Immature natural killer cell (primary cell): ENCODE results near the gene UNC13B. TPM values are rescaled to one million over a fixed set of nuclear protein-coding genes. Genes with fewer than 3 reads are reported as not detected.
"Not testable (repeated sequence)": the region's sequence is repeated elsewhere in the genome, so short reads cannot be mapped to it uniquely, and the experiment has no call there.

ENCODE experiments used
- DNase-seq, 3 donors: peaks; one replicate each; pipeline ENCODE4 v3.0.0; 2022; ENCODE audit warnings: mixed read lengths in 1 of 3
- H3K27ac Mint-ChIP-seq, 6 donors: one replicate each; pipeline ENCODE4 v1.8.0; 2020; ENCODE audit warnings: mixed read lengths in 6 of 6, mild to moderate bottlenecking in 5 of 6, inconsistent platforms in 4 of 6, moderate library complexity in 3 of 6
- H3K27me3 Mint-ChIP-seq, 3 donors: one replicate each; pipeline ENCODE4 v1.8.0; 2020 to 2021; ENCODE audit warnings: low read depth in 3 of 3, mild to moderate bottlenecking in 3 of 3, mixed read lengths in 3 of 3, moderate library complexity in 3 of 3, inconsistent platforms in 1 of 3
- H3K36me3 Mint-ChIP-seq, 3 donors: one replicate each; pipeline ENCODE4 v1.8.0; 2020; ENCODE audit warnings: mixed read lengths in 3 of 3, inconsistent platforms in 2 of 3, mild to moderate bottlenecking in 2 of 3
- H3K4me1 Mint-ChIP-seq, 2 donors: one replicate each; pipeline ENCODE4 v1.8.0; 2020; ENCODE audit warnings: inconsistent platforms in 2 of 2, mild to moderate bottlenecking in 2 of 2, mixed read lengths in 2 of 2, moderate library complexity in 1 of 2
- H3K4me3 Mint-ChIP-seq, 5 donors: one replicate each; pipeline ENCODE4 v1.8.0; 2020; ENCODE audit warnings: mild to moderate bottlenecking in 5 of 5, mixed read lengths in 5 of 5, inconsistent platforms in 3 of 5, moderate library complexity in 3 of 5
- H3K9me3 Mint-ChIP-seq, 6 donors: one replicate each; pipeline ENCODE4 v1.8.0; 2020; ENCODE audit warnings: mild to moderate bottlenecking in 6 of 6, mixed read lengths in 6 of 6, inconsistent platforms in 4 of 6, moderate library complexity in 3 of 6
- polyA plus RNA-seq, 3 donors: library from polyadenylated mRNA; unstranded; fragments of 300-500 nt; fragmentation: Illumina TruSeq; gene quantifications; one replicate each; pipeline ENCODE4 v1.2.3, GENCODE V29; 2021

The UNC13B gene
- polyA plus RNA-seq, 3 donors from 2014 or later, result 0.07 TPM; not detected in 2

- no peak for DNase-seq
- peaks cover 2% of the 10 kb centered on the region in 3 donors for H3K27me3 Mint-ChIP-seq
- no peaks in the 10 kb centered on the region for H3K4me1 Mint-ChIP-seq
- H3K36me3 Mint-ChIP-seq, result peaks cover 3 to 5% (median 3%) of the 10 kb centered on the region in 3 donors
- H3K9me3 Mint-ChIP-seq, result peaks cover 6 to 30% (median 15%) of the 10 kb centered on the region in 6 donors
- H3K4me3 Mint-ChIP-seq, result no peak overlapping the region
- H3K27ac Mint-ChIP-seq, result no peak overlapping the region
These were observed 19.8 kb upstream of the UNC13B start for GRCh38 chr9:35142037-35142436.

- peaks cover 18 to 47% (median 35%) of the 10 kb centered on the region in 6 donors for H3K9me3 Mint-ChIP-seq
- not testable (repeated sequence) for H3K27ac Mint-ChIP-seq
These were observed 13.8 kb upstream of the UNC13B start for GRCh38 chr9:35147941-35148563.

GRCh38 chr9:35152926-35153325 is 8.9 kb upstream of the UNC13B start:
- DNase-seq, result no peak
- H3K4me3 Mint-ChIP-seq, result no peak overlapping the region
- H3K9me3 Mint-ChIP-seq, result peaks cover 13 to 23% (median 20%) of the 10 kb centered on the region in 6 donors
- H3K27me3 Mint-ChIP-seq, result peaks cover 0 to 4% (median 3%) of the 10 kb centered on the region in 3 donors
- no peak overlapping the region for H3K27ac Mint-ChIP-seq
- no peaks in the 10 kb centered on the region for H3K4me1 Mint-ChIP-seq
- peaks cover 9 to 10% (median 9%) of the 10 kb centered on the region in 3 donors for H3K36me3 Mint-ChIP-seq

More at GRCh38 chr9:35147941-35148563, 13.8 kb upstream of the UNC13B start:
- not testable (repeated sequence) for H3K4me1 Mint-ChIP-seq, DNase-seq, H3K4me3 Mint-ChIP-seq, H3K27me3 Mint-ChIP-seq
- peaks cover 9 to 15% (median 13%) of the 10 kb centered on the region in 3 donors for H3K36me3 Mint-ChIP-seq

- H3K27ac Mint-ChIP-seq, result no peak overlapping the region
- H3K36me3 Mint-ChIP-seq, result no peaks in the 10 kb centered on the region
- H3K9me3 Mint-ChIP-seq, result no peaks in the 10 kb centered on the region
- no peak overlapping the region for H3K4me3 Mint-ChIP-seq
- DNase-seq, result no peak
- peaks cover 0 to 4% (median 4%) of the 10 kb centered on the region in 3 donors for H3K27me3 Mint-ChIP-seq
- peaks cover 6 to 7% of the 10 kb centered on the region in 2 donors for H3K4me1 Mint-ChIP-seq
These were observed 5.0 kb upstream of the UNC13B start for GRCh38 chr9:35156781-35157180.

- H3K27ac Mint-ChIP-seq, H3K27me3 Mint-ChIP-seq, DNase-seq, H3K36me3 Mint-ChIP-seq, H3K4me3 Mint-ChIP-seq, H3K9me3 Mint-ChIP-seq: not testable (repeated sequence)
- H3K4me1 Mint-ChIP-seq, result peaks cover 13 to 14% of the 10 kb centered on the region in 2 donors
These were observed 4.0 kb upstream of the UNC13B start for GRCh38 chr9:35157836-35158235.

GRCh38 chr9:35158501-35159280 is 3.1 kb upstream of the UNC13B start:
- DNase-seq, result no peak
- H3K27ac Mint-ChIP-seq, result peak overlapping the region in 1 of 6 donors; percentile 6
- peaks cover 4 to 13% (median 10%) of the 10 kb centered on the region in 3 donors for H3K27me3 Mint-ChIP-seq
- H3K9me3 Mint-ChIP-seq, result no peaks in the 10 kb centered on the region
- no peaks in the 10 kb centered on the region for H3K36me3 Mint-ChIP-seq
- H3K4me3 Mint-ChIP-seq, result peak overlapping the region in 1 of 5 donors; percentile 30
- H3K4me1 Mint-ChIP-seq, result peaks cover 16 to 19% of the 10 kb centered on the region in 2 donors

GRCh38 chr9:35162605-35163315 is 951 bp downstream of the UNC13B start:
- no peaks in the 10 kb centered on the region for H3K9me3 Mint-ChIP-seq
- H3K4me3 Mint-ChIP-seq, result peak overlapping the region; percentile 89 to 97 (median 94)
- DNase-seq, result peak in 1 of 3 donors; percentile 19
- peaks cover 0 to 5% (median 0%) of the 10 kb centered on the region in 3 donors for H3K36me3 Mint-ChIP-seq
- H3K4me1 Mint-ChIP-seq, result peaks cover 16 to 19% of the 10 kb centered on the region in 2 donors
- peak overlapping the region in 5 of 6 donors; percentile 10 to 88 (median 54) for H3K27ac Mint-ChIP-seq
- peaks cover 5 to 11% (median 8%) of the 10 kb centered on the region in 3 donors for H3K27me3 Mint-ChIP-seq

GRCh38 chr9:35163413-35163812 is 1.6 kb downstream of the UNC13B start:
- no peaks in the 10 kb centered on the region for H3K9me3 Mint-ChIP-seq
- H3K4me3 Mint-ChIP-seq, result peak overlapping the region in 2 of 5 donors; percentile 89 to 97
- H3K27me3 Mint-ChIP-seq, result peaks cover 5 to 11% (median 8%) of the 10 kb centered on the region in 3 donors
- no peak for DNase-seq
- H3K4me1 Mint-ChIP-seq, result peaks cover 16 to 19% of the 10 kb centered on the region in 2 donors
- peaks cover 0 to 5% (median 0%) of the 10 kb centered on the region in 3 donors for H3K36me3 Mint-ChIP-seq
- H3K27ac Mint-ChIP-seq, result no peak overlapping the region

GRCh38 chr9:35164711-35165110 is 2.9 kb downstream of the UNC13B start:
- Mint-ChIP-seq H3K4me3 (no peak overlapping the region), H3K4me1 (peaks cover 16 to 19% of the 10 kb centered on the region in 2 donors), H3K9me3 (no peaks in the 10 kb centered on the region), H3K36me3 (peaks cover 0 to 5% (median 0%) of the 10 kb centered on the region in 3 donors), H3K27me3 (peaks cover 5 to 9% (median 8%) of the 10 kb centered on the region in 3 donors), H3K27ac (no peak overlapping the region)
- DNase-seq, result no peak

GRCh38 chr9:35167429-35167828 is 5.6 kb downstream of the UNC13B start:
- not testable (repeated sequence) for H3K27ac Mint-ChIP-seq, H3K36me3 Mint-ChIP-seq, H3K4me3 Mint-ChIP-seq, DNase-seq, H3K9me3 Mint-ChIP-seq, H3K27me3 Mint-ChIP-seq, H3K4me1 Mint-ChIP-seq

- no peaks in the 10 kb centered on the region for H3K4me1 Mint-ChIP-seq
- no peak overlapping the region for H3K27ac Mint-ChIP-seq
- peaks cover 0 to 5% (median 0%) of the 10 kb centered on the region in 3 donors for H3K36me3 Mint-ChIP-seq
- no peaks in the 10 kb centered on the region for H3K9me3 Mint-ChIP-seq
- H3K4me3 Mint-ChIP-seq, result no peak overlapping the region
- peaks cover 0 to 4% (median 2%) of the 10 kb centered on the region in 3 donors for H3K27me3 Mint-ChIP-seq
- DNase-seq, result no peak
These were observed 7.2 kb downstream of the UNC13B start for GRCh38 chr9:35168963-35169362.

GRCh38 chr9:35172878-35173277 is 11.1 kb downstream of the UNC13B start:
- no peak overlapping the region for H3K4me3 Mint-ChIP-seq
- H3K27ac Mint-ChIP-seq, result no peak overlapping the region
- no peaks in the 10 kb centered on the region for H3K4me1 Mint-ChIP-seq
- no peak for DNase-seq
- no peaks in the 10 kb centered on the region for H3K9me3 Mint-ChIP-seq
- no peaks in the 10 kb centered on the region for H3K36me3 Mint-ChIP-seq
- peaks cover 0 to 8% (median 0%) of the 10 kb centered on the region in 3 donors for H3K27me3 Mint-ChIP-seq

- Mint-ChIP-seq H3K9me3 (no peaks in the 10 kb centered on the region), H3K36me3 (no peaks in the 10 kb centered on the region), H3K4me1 (no peaks in the 10 kb centered on the region), H3K27ac (no peak overlapping the region), H3K4me3 (no peak overlapping the region), H3K27me3 (peaks cover 0 to 12% (median 0%) of the 10 kb centered on the region in 3 donors)
- no peak for DNase-seq
These were observed 15.7 kb downstream of the UNC13B start for GRCh38 chr9:35177520-35177919.
